RCC 7860 (cell line): ENCODE data around the gene ANKS6.
A peak's percentile ranks its signal among the peaks of the same experiment; 100 is the strongest.

Experiments
- DNase-seq: peaks from one replicate; pipeline ENCODE4 v3.0.0-alpha.2; 2015; ENCODE audit warnings: low spot score
- FAIRE-seq: peaks from 2 replicates; lab custom pipeline; 2012; peaks lifted over from hg19 to GRCh38; lab: Jason Lieb, UNC

The ANKS6 gene

DNA sequence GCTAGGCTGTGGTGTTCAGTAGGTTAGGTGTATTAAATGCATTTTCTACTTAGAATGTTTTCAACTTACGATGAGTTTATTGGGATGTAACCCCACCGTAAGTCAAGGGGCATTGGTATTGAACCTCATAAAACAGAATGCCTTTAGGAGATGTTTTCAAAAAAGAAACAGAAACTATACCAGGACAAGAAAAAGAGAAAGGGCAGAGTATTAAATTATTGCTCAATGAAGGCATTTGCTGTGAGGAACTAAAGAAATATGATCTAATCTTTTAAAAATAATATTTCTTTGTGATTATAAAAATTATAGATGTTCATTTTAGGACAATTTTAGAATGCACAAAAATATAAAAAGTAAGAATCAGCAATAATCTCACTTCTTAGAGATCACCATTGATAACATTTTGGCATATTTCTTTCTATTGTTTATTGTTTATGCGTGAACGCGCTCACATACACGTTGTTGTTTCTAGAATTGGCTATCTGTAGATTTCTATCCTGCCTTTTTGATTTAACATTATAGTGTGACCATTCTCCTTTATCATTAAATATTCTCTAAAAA lies 19.1 kb upstream of the ANKS6 start:
- FAIRE-seq (no peak), DNase-seq (no peak)

DNA sequence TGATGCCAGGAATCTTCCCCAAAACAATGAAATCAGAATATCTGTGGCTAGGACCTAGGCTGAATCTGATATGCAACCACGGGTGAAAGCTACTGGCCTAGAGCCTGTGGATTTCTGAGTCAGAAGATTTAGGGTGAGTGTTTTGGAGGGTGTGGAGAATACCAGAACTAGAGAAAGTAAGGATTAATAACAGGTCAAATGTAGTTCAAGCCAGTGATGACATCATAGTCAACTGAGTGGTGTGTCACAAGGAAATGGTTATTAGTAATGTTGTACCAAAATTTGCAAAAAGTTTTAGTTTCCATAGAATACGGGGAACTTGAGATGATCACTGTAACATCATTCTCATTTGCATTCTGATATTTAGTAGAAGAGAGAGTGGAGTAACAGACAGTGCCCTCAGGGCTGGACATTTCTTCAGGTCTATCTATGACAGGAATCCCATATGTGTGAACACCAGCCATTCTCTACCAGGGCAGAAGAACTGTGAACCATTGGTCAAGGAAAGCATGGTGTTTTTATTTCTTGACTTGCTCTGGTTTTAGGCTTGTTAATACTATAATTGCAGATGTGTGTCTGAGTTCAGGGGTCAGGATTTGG lies 14.8 kb upstream of the ANKS6 start:
- DNase-seq (peak; percentile 54), FAIRE-seq (no peak)

DNA sequence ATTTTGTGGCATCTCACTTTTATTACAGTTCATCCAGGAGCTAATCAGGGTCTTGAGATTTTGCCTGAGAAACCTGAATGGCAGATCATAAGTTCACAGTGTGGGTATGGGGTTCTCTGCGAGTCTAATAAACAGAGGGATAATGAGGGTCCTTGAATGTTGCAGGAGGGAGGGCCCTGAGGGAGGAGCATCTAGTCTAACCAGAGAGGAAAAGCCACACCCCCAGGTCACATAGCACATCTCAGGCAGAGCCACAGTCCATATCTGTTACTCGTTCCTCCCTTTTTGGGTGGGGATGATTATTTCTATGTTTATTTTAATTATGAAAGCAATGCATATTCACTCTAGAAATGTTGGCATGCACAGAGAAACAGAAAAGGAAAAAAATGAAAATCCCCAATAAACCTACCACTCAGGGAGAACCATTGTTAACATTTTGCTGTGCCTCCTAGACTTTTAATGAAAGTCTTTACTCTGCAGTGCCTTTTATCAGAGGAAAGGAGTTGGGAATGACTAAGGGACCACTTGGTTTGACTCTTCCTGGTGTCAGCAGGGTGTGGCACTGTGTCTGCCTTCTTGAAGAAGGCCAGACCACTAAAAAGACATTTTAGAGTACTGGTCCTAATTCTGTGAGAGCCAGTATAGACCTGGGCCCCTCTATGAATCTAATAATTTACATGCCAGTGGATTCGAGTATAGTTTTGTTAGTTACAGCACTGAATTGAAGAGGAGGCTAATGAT lies 13.9 kb upstream of the ANKS6 start:
- FAIRE-seq, result no peak

GRCh38 chr9:98809311-98810101 lies 13.2 kb upstream of the ANKS6 start:
- no peak for DNase-seq

More for the DNA sequence above, 13.9 kb upstream of the ANKS6 start:
- DNase-seq, result no peak

GRCh38 chr9:98808875-98809274 lies 12.5 kb upstream of the ANKS6 start:
- no peak for FAIRE-seq

More at GRCh38 chr9:98809311-98810101, 13.2 kb upstream of the ANKS6 start:
- FAIRE-seq, result no peak

GRCh38 chr9:98808411-98808815 lies 12.1 kb upstream of the ANKS6 start:
- FAIRE-seq, result no peak

More at GRCh38 chr9:98808875-98809274, 12.5 kb upstream of the ANKS6 start:
- DNase-seq, result no peak

DNA sequence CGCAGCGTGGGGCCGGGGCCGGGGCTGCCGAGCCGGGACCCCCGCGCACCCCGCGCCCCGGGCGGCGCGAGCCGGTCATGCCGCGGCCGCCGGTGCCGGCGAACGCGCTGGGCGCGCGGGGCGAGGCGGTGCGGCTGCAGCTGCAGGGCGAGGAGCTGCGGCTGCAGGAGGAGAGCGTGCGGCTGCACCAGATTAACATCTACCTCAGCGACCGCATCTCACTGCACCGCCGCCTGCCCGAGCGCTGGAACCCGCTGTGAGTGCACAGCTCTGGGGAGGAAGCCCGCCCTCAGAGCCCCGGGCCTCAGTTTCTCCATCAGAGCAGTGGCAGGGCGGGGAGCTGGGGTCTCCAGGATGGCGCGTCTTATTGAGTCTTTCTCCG lies 11.4 kb upstream of the ANKS6 start:
- DNase-seq (no peak), FAIRE-seq (no peak)

More at GRCh38 chr9:98808411-98808815, 12.1 kb upstream of the ANKS6 start:
- no peak for DNase-seq

DNA sequence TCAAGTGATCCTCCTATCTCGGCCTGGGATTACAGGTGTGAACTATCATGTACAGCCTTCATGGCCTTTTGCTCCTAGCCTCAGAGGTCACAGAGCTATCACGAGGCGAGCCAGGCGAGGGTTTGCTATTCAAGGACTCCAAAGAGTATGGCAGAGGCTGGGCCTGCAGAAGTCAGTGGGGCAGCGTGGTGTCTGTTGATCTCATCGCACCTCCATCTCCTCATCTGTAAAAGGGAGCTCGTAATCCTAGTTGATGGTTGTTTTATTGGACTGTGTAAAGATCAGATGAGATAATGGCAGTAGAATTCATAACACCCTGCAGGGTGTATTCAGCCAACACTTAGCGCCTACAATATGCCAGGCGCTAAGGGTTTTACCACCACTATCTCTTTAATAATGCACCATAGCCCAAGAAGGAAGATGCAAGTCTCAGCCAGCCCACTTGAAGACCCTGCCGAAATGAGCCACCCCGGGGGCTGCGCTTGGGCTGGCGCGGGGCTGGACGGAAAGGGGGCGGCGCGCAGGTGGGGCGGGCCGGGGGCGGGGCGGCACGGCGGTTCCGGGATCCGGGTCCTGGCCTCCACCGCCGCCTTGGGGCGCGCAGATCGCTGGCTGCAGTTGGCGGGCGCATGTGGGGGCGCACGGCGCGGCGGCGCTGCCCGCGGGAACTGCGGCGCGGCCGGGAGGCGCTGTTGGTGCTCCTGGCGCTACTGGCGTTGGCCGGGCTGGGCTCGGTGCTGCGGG lies 10.9 kb upstream of the ANKS6 start, which contains the start of gene GALNT12:
GALNT12 (plus strand) TSS at position 601 of the 744 bp plus-strand sequence; CDS start at position 630, 29 bp downstream.
- no peak for DNase-seq
- no peak for FAIRE-seq

- FAIRE-seq (no peak), DNase-seq (no peak)
Measured at GRCh38 chr9:98806394-98807035, 10.2 kb upstream of the ANKS6 start.

GRCh38 chr9:98805506-98806272 lies 9.3 kb upstream of the ANKS6 start:
- no peak for DNase-seq
- no peak for FAIRE-seq

DNA sequence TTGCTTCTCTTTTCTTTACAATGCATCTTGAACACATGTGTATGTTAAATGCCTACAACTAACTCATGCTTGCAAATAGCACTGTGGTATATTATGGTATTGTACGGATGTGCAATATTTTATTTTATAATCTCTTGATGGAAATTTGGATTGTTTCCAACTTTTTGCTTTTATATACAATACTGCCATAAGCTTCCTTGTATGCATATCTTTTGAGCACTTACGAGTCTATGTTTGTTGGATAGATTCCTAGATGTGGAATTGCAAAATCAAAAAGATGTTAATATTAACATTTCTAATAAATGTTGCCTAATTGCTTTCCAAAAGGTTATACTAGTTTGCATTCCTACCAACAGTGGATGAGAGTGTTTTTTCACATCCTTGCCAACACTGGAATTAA lies 7.7 kb upstream of the ANKS6 start:
- no peak for DNase-seq
- no peak for FAIRE-seq

GRCh38 chr9:98801969-98802371 lies 5.6 kb upstream of the ANKS6 start:
- no peak for DNase-seq
- no peak for FAIRE-seq

DNA sequence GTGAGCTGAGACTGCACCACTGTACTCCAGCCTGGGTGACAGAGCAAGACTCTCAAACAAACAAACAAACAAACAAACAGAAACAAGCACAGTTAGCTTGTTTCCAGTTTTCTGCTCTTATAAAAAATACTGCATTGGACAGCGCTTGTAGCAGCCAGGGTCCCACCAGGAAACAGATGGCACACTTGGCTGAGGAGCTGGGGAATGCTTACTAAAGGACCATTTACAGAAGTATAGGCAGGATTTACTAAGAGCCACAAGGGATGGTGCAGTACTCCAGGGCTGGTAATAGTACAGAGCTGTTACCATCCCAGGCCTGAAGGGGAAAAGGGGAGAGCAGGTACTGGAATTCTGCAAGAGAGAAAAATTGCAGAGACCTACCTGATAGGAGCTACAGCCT lies 5.2 kb upstream of the ANKS6 start:
- FAIRE-seq, result no peak
- no peak for DNase-seq

DNA sequence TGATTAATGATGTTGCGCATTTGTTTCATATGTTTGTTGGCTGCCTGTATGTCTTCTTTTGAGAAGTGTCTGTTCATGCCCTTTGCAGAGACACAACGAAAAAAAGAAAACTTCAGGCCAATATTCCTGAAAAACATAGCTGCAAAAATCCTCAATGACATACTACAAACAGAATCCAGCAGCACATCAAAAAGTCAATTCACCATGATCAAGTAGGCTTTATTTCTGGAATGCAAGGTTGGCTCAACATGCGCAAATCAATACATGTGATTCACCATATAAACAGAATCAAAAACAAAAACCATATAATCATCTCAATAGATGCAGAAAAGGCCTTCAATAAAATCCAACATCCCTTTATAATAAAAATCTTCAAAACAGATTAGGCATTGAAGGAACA lies 1.9 kb upstream of the ANKS6 start:
- DNase-seq, result no peak
- FAIRE-seq, result no peak

- FAIRE-seq (no peak), DNase-seq (no peak)
Measured at GRCh38 chr9:98797491-98797890, 1.1 kb upstream of the ANKS6 start.

DNA sequence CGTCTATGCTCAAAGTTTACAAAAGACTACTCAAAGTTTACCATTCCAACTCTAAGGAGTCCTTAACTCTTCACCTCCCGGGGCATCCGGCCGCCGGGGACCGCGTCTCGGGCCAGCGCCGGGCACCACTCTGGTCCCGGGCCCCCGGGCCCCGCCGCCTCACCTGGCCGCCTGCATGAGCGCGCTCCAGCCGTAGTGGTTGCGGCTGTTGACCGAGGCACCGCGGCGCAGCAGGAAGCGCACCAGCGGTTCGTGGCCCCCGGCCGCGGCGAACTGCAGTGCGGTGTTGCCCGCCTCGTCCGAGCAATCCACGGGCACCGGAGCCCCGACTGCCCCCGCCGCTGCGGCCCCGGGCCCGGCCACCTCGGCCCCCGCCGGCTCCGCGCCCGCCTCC lies 388 bp downstream of the ANKS6 start:
- FAIRE-seq, result no peak
- no peak for DNase-seq

DNA sequence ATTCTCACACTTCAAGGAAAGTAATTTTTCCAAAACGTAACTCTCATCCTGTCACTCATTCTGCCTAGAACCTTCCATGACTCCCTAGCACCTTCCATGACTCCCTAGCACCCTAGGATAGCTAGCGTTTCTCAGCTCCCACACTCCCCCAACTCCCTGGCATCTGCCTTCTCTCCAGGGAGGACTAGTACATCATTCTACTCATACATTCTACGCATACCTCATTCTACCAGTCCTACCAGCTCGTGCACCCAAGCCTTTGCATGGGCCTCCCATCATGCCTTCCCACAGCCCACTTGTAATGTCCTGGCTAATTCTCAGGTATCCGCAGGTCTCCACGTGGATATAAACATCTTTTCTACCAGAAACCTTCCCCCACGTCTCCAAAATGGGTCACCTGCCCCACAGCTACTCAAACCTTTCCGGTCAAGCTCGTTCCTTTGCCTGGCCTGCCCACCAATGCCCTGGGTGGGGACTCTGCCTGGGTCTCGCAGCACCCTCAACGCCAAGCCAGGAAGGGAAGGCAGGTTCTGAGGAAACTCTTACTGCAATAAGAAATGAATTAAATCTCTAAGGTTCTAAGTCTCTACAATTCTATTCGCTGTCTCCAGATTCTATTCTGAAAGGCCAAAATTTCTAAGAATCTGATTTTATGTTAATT lies 930 bp downstream of the ANKS6 start:
- FAIRE-seq, result no peak
- no peak for DNase-seq

DNA sequence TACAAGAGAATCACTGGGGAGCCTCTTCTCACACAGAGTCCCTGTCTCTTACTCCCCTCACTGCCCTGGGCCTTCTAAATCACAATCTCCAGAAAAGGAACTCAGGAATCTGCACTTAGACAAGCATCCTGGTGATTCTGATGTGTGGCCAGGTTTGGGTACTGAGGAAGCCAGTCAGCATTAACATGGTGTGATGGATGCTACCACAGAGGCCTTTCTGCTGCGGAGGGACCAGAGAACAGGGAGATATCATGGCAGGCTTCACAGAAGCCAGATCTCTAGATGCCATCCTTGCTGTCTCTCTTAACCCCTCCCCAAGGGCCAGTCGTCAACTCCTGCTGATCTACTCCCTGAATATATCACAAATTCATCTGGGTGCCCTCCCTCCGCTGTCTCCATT lies 1.6 kb downstream of the ANKS6 start:
- no peak for DNase-seq
- no peak for FAIRE-seq

- DNase-seq (peak; percentile 30), FAIRE-seq (no peak)
Measured at GRCh38 chr9:98793031-98793430, 3.3 kb downstream of the ANKS6 start.
